ENCODE data around the gene OTOR. TPM values are rescaled to one million over a fixed set of nuclear protein-coding genes. Genes with fewer than 3 reads are reported as not detected.

Gene OTOR
- total RNA-seq, 1 experiment from 2014 or later: not detected

DNA sequence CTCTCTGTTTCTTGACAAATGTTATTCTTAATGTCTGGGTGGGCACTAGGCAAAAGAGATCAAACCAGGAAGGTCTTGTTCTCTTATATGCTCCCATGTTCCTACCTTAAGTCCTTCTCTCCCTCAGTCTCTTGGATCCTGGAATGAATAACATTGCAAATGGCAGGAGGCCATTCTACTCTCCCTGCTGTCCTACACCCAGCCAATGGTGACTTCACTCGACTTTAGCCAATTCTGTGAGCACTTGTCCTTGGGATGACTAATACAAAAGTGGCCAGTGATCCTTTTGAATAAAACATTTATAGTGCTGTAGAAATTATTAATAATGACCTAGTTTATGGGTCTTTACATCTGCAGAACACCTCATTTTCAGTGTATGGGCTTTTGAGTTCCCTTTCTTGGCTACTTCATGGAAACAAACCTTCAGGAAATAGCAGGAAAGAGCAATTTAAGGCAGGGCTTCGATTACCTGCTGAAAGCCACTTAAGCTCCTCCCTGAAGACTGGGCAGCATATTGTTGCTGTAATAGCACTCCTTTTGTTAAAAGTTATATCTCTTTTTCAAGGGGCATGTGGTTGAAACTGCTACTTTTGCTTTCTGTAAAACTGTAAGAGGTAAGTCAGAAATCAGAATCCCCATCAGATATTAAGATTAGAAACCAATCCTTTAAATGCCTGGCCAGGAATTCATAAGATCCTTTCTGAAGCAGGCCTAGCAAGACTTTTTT lies 10.5 kb downstream of the OTOR start:
- POLR2A ChIA-PET: no interaction called here
- no peaks in the 10 kb centered on the region for H3K4me1 ChIP-seq (ENCODE audit: control insufficient read depth, insufficient read depth, low read length)
- ATAC-seq (no peak), DNase-seq (ENCODE audit: low read depth, low spot score) (no peak)
- intact Hi-C loops (cut with micrococcal nuclease; ENCODE audit: unreplicated experiment) (no loop called here), in situ Hi-C loops (cut with HindIII; ENCODE audit: low pct_unique_long_range_greater_than_20kb, low sequenced_read_pairs) (no loop called here)
- H3K27me3 ChIP-seq (ENCODE audit: control insufficient read depth, insufficient read depth, low read length): peaks cover 6% of the 10 kb centered on the region; the same call in 1 of the 2 replicates
- no peak overlapping the region for H3K27ac ChIP-seq (ENCODE audit: low read length)
- BruUV-seq (replicated peaks): no TSS peak
- H3K9me3 ChIP-seq (ENCODE audit: control insufficient read depth, insufficient read depth, low read depth, low read length): no peaks in the 10 kb centered on the region
- no peak for TF ChIP-seq SIN3A (IDR thresholded peaks at IDR 0.05; ENCODE audit: borderline replicate concordance, insufficient read depth, low read depth, low read length)
- TF ChIP-seq, protein P1, sequence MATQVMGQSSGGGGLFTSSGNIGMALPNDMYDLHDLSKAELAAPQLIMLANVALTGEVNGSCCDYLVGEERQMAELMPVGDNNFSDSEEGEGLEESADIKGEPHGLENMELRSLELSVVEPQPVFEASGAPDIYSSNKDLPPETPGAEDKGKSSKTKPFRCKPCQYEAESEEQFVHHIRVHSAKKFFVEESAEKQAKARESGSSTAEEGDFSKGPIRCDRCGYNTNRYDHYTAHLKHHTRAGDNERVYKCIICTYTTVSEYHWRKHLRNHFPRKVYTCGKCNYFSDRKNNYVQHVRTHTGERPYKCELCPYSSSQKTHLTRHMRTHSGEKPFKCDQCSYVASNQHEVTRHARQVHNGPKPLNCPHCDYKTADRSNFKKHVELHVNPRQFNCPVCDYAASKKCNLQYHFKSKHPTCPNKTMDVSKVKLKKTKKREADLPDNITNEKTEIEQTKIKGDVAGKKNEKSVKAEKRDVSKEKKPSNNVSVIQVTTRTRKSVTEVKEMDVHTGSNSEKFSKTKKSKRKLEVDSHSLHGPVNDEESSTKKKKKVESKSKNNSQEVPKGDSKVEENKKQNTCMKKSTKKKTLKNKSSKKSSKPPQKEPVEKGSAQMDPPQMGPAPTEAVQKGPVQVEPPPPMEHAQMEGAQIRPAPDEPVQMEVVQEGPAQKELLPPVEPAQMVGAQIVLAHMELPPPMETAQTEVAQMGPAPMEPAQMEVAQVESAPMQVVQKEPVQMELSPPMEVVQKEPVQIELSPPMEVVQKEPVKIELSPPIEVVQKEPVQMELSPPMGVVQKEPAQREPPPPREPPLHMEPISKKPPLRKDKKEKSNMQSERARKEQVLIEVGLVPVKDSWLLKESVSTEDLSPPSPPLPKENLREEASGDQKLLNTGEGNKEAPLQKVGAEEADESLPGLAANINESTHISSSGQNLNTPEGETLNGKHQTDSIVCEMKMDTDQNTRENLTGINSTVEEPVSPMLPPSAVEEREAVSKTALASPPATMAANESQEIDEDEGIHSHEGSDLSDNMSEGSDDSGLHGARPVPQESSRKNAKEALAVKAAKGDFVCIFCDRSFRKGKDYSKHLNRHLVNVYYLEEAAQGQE (IDR thresholded peaks at IDR 0.05; ENCODE audit: insufficient read depth in 1 of 2, low read depth in 2 of 2, low read length in 1 of 2): no peak
- TF ChIP-seq CTCF (IDR thresholded peaks at IDR 0.05): no peak
- TF ChIP-seq POLR2AphosphoS5 (IDR thresholded peaks at IDR 0.05; ENCODE audit: low read depth, low read length): no peak
- no peak for TF ChIP-seq TCF7L2 (IDR thresholded peaks at IDR 0.05; ENCODE audit: low read depth, low read length)
- CTCF ChIA-PET: no interaction called here
- H3K36me3 ChIP-seq (ENCODE audit: control insufficient read depth, insufficient read depth, low read length): no peaks in the 10 kb centered on the region
- no peak overlapping the region for H3K4me3 ChIP-seq (ENCODE audit: low read depth in 2 of 2, low read length in 2 of 2)

DNA sequence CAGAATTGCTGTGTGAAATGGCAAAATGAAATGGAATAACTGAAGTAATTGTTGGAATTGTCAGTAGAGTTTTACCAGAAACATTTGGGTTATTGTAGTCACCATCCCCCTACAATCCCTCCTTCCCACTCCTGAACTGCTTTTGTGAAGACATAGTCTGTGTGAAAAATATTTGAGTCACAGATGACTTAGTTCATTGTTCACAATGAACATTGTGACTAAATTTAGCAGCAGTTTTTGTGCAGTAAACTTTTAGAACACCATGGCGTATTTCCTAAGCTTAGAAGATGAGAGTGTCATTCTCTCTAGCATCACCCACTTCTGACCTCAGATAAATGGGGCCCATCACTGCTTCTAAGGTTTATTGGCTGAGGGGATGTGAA lies 11.0 kb downstream of the OTOR start:
- TF ChIP-seq TCF7L2 (IDR thresholded peaks at IDR 0.05; ENCODE audit: low read depth, low read length) (no peak), SIN3A (IDR thresholded peaks at IDR 0.05; ENCODE audit: borderline replicate concordance, insufficient read depth, low read depth, low read length) (no peak), POLR2AphosphoS5 (IDR thresholded peaks at IDR 0.05; ENCODE audit: low read depth, low read length) (no peak), CTCF (IDR thresholded peaks at IDR 0.05) (no peak)
- TF ChIP-seq, protein P1 (IDR thresholded peaks at IDR 0.05; ENCODE audit: insufficient read depth in 1 of 2, low read depth in 2 of 2, low read length in 1 of 2): no peak
- BruUV-seq (replicated peaks): no TSS peak
- H3K27ac ChIP-seq (ENCODE audit: low read length): no peak overlapping the region
- H3K36me3 ChIP-seq (ENCODE audit: control insufficient read depth, insufficient read depth, low read length): no peaks in the 10 kb centered on the region
- no peak for ATAC-seq
- intact Hi-C loops (cut with micrococcal nuclease; ENCODE audit: unreplicated experiment): no loop called here
- no peak overlapping the region for H3K4me3 ChIP-seq (ENCODE audit: low read depth in 2 of 2, low read length in 2 of 2)
- H3K4me1 ChIP-seq (ENCODE audit: control insufficient read depth, insufficient read depth, low read length): no peaks in the 10 kb centered on the region
- peaks cover 8% of the 10 kb centered on the region for H3K27me3 ChIP-seq (ENCODE audit: control insufficient read depth, insufficient read depth, low read length)
- ChIA-PET POLR2A (no interaction called here), CTCF (no interaction called here)
- in situ Hi-C loops (cut with HindIII; ENCODE audit: low pct_unique_long_range_greater_than_20kb, low sequenced_read_pairs): no loop called here
- DNase-seq (ENCODE audit: low read depth, low spot score): no peak
- H3K9me3 ChIP-seq (ENCODE audit: control insufficient read depth, insufficient read depth, low read depth, low read length): no peaks in the 10 kb centered on the region

Measured in Panc1 (cell line).